Left lobe of liver (tissue), 2 donors: Measurements from ENCODE around the gene OR13C5. TPM values are rescaled to one million over a fixed set of nuclear protein-coding genes. Genes with fewer than 3 reads are reported as not detected.

Experiments
- ATAC-seq: fragments of 200-7000 bp; cut with Tn5 transposase; one replicate; pipeline ENCODE4 v1.9.1; 2020; ENCODE audit warnings: mild to moderate bottlenecking, moderate library complexity
- DNase-seq: peaks from one replicate; pipeline ENCODE4 v3.0.0-alpha.2; 2020; ENCODE audit warnings: low spot score
- total RNA-seq: library from RNA; stranded (reverse); gene quantifications from one replicate; pipeline ENCODE4 v1.2.1, GENCODE V29; 2021
- donor health status: DM: no; HTN: no; CAD: no; lungs with moderate emphysema.
- donor health status: DM: no; HTN: yes; CAD: no.

OR13C5 gene
- total RNA-seq, 1 donor from 2014 or later: not detected

GRCh38 chr9:104555521-104555920, 43.7 kb downstream of the OR13C5 start:
- no peak for DNase-seq
- ATAC-seq: no peak

DNA sequence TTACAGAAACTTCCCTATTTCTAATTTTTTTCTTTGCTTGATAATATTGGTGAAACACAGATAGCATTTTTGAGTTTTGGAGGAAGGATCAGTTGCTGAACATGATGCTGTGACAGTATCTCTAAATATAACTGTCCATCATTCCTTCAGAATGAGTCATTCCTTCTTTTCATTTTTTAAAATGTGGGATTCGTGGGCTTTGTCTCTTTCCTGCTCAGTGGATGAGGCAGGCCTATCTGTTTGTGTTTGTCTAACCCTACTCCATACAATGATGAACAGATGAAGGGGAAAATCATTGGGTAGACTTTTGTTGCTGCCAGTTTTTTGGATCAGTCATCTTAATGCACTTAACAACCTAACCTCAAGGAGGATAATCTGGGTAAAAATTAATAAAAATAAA, 46.0 kb downstream of the OR13C5 start:
- DNase-seq (no peak), ATAC-seq (no peak)

Other genes starting within 250 kb of the OR13C5 start
- not detected for gene OR13F1, start 95.2 kb downstream of the OR13C5 start, total RNA-seq
- not detected for gene OR13C4, start 72.2 kb downstream of the OR13C5 start, total RNA-seq
- gene OR13C3, start 62.6 kb downstream of the OR13C5 start, total RNA-seq: 0.28 TPM
- not detected for gene OR13C8, start 30.2 kb downstream of the OR13C5 start, total RNA-seq
- gene OR13C2, start 6.2 kb upstream of the OR13C5 start, total RNA-seq: 0.28 TPM
- 0.23 TPM for gene OR13C9, start 18.8 kb upstream of the OR13C5 start, total RNA-seq
- gene OR13D1, start 95.1 kb upstream of the OR13C5 start, total RNA-seq: not detected
- gene NIPSNAP3A, start 148.3 kb upstream of the OR13C5 start, total RNA-seq: 18.4 TPM
- 0.28 TPM for gene NIPSNAP3B, start 164.7 kb upstream of the OR13C5 start, total RNA-seq